ENCODE results near the gene PLAC1. TPM values are rescaled to one million over a fixed set of nuclear protein-coding genes. Genes with fewer than 3 reads are reported as not detected.

Gene PLAC1
- total and polyA plus RNA-seq, 2 of the 4 experiments (the other 2 are of a cell fraction): 0.36 to 0.74 TPM

- POLR2A ChIA-PET (ENCODE audit: unreplicated experiment): no interaction called here
- Histone ChIP-seq H4K8ac (ENCODE audit: low read depth in 2 of 2, low read length in 2 of 2) (peak overlapping the region; percentile 64 to 84; a peak in 3 of 4 replicates), H4K20me1 (ENCODE audit: insufficient read depth, low read length) (no peaks in the 10 kb centered on the region), H3K27ac (ENCODE audit: insufficient read depth, low read length) (peak overlapping the region; percentile 90), H3K4me2 (ENCODE audit: low read depth, low read length) (peak overlapping the region; percentile 69), H2AK9ac (replicated peaks; ENCODE audit: low read depth, low read length, poor library complexity) (peak overlapping the region; percentile 33), H3K56ac (ENCODE audit: extremely low read depth, insufficient read depth, low read length) (peak overlapping the region; percentile 70), H4K5ac (ENCODE audit: low read depth, low read length) (peak overlapping the region; percentile 82), H2BK120ac (ENCODE audit: low read depth, low read length) (peak overlapping the region; percentile 90), H3K79me1 (ENCODE audit: low read depth in 1 of 2, low read length in 2 of 2) (no peaks in the 10 kb centered on the region), H2BK20ac (ENCODE audit: low read depth, low read length) (peak overlapping the region; percentile 92), H4K91ac (ENCODE audit: insufficient read depth, low read depth, low read length) (peak overlapping the region; percentile 94), H2AK5ac (ENCODE audit: low read depth, low read length) (peak overlapping the region; percentile 37), H2BK5ac (ENCODE audit: low read depth, low read length, poor library complexity, severe bottlenecking) (peak overlapping the region; percentile 81), H3K9ac (ENCODE audit: low read depth, low read length) (peak overlapping the region; percentile 16; the same call in 1 of the 2 replicates), H2AFZ (replicated peaks; ENCODE audit: low read length, poor library complexity) (peak overlapping the region; percentile 55), H3K4me3 (ENCODE audit: insufficient read depth, low read depth, low read length) (no peak overlapping the region), H3K27me3 (ENCODE audit: control insufficient read depth, insufficient read depth, low read length) (no peaks in the 10 kb centered on the region), H3K18ac (ENCODE audit: low read depth, low read length) (peak overlapping the region; percentile 71), H3K14ac (replicated peaks; ENCODE audit: low read depth, low read length) (peak overlapping the region; percentile 75), H3K9me1 (ENCODE audit: insufficient read depth, low read length) (0 out of 2 replicates have a peak, but pooled peaks cover 6% of the 10 kb centered on the region), H3K36me3 (ENCODE audit: control insufficient read depth, insufficient read depth, low read length) (no peaks in the 10 kb centered on the region), H3K23ac (ENCODE audit: low read depth, low read length) (peak overlapping the region; percentile 83), H3K9me3 (ENCODE audit: control insufficient read depth, insufficient read depth, low read length) (no peaks in the 10 kb centered on the region), H2BK15ac (ENCODE audit: low read depth, low read length) (peak overlapping the region; percentile 71; the same call in 1 of the 3 replicates), H3K4ac (ENCODE audit: low read depth, low read length) (peak overlapping the region; percentile 91), H3K4me1 (ENCODE audit: control insufficient read depth, insufficient read depth, low read length) (peaks cover 16% of the 10 kb centered on the region)
- BruUV-seq (replicated peaks): no TSS peak
- in situ Hi-C loops (cut with MboI; ENCODE audit: low sequenced_read_pairs) (no loop called here), dilution Hi-C loops (cut with HindIII; ENCODE audit: low sequenced_read_pairs, unreplicated experiment) (no loop called here), intact Hi-C loops (cut with micrococcal nuclease) (loop anchor here (2.0 kb wide), 1 partner anchor 17 kb away; no protein-coding TSS in a partner anchor)
- WGBS, 2 experiments (ENCODE audit: extremely low coverage in 2 of 2, insufficient read length in 1 of 2): 20% methylated on average over 5 of the region's 6 CpGs; no CpG with 5 or more reads in 1 of the 2 experiments
- CTCF ChIA-PET: interaction anchor here (0.6 to 1.1 kb wide), 2 partner anchors 48 to 81 kb away, joined by 3 read pairs; no protein-coding TSS in a partner anchor
- DNase-seq: peak; percentile 89
- peak; percentile 89 for ATAC-seq (ENCODE audit: low read depth)
- TF ChIP-seq NFE2L2 (IDR thresholded peaks at IDR 0.05; ENCODE audit: low read depth, low read length) (peak; percentile 25; the same call in 1 of the 2 replicates), RFX5 (IDR thresholded peaks at IDR 0.05; ENCODE audit: low read depth, low read length) (no peak), CHD1 (IDR thresholded peaks at IDR 0.05; ENCODE audit: low read depth, low read length) (no peak), USF2 (IDR thresholded peaks at IDR 0.05; ENCODE audit: low read depth, low read length) (no peak), POLR2A (IDR thresholded peaks at IDR 0.05; ENCODE audit: low read depth, low read length) (no peak), ELK1 (IDR thresholded peaks at IDR 0.05; ENCODE audit: borderline replicate concordance, low read depth, low read length) (no peak), RCOR1 (IDR thresholded peaks at IDR 0.05; ENCODE audit: insufficient replicate concordance, low read length) (no peak), RAD21 (IDR thresholded peaks at IDR 0.05; ENCODE audit: low read length) (no peak), BHLHE40 (IDR thresholded peaks at IDR 0.05; ENCODE audit: low read depth, low read length) (no peak), SMC3 (IDR thresholded peaks at IDR 0.05; ENCODE audit: low read depth, low read length) (no peak), CTCF (conservative IDR thresholded peaks at IDR 0.05; ENCODE audit: low read depth, low read length) (no peak), MAZ (IDR thresholded peaks at IDR 0.05; ENCODE audit: borderline replicate concordance, low read depth, low read length) (peak; percentile 52; the same call in 1 of the 2 replicates), MXI1 (IDR thresholded peaks at IDR 0.05; ENCODE audit: borderline replicate concordance, low read depth, low read length) (no peak), FOS (IDR thresholded peaks at IDR 0.05; ENCODE audit: low read depth, low read length) (peak; percentile 78)
Measured at GRCh38 chrX:134622056-134622812, 36.0 kb downstream of the PLAC1 start.

All from IMR-90 (cell line).